Adrenal gland (tissue), 5 donors: Measurements from ENCODE around the gene FYB1.

Experiments used
- CTCF ChIP-seq, 6 experiments: fragments of 450-650 bp in 4 of 6; fragments of 200-600 bp in 2 of 6; sonication (generic) in 1 of 6; IDR thresholded peaks; 1 replicate in 5 of 6; 2 replicates in 1 of 6; pipeline versions ENCODE4 v1.5.1 to v1.8.0; 2016 to 2021; ENCODE audit warnings: antibody characterized with exemption in 6 of 6, mild to moderate bottlenecking in 2 of 6, moderate library complexity in 1 of 6
- POLR2A ChIP-seq, 2 donors: fragments of 450-650 bp; IDR thresholded peaks; one replicate each; pipeline ENCODE4 v1.6.1; 2017; ENCODE audit warnings: antibody characterized with exemption in 2 of 2, mild to moderate bottlenecking in 2 of 2, moderate library complexity in 1 of 2
- donor health status: DM: no; HTN: no; CAD: no.

DNA sequence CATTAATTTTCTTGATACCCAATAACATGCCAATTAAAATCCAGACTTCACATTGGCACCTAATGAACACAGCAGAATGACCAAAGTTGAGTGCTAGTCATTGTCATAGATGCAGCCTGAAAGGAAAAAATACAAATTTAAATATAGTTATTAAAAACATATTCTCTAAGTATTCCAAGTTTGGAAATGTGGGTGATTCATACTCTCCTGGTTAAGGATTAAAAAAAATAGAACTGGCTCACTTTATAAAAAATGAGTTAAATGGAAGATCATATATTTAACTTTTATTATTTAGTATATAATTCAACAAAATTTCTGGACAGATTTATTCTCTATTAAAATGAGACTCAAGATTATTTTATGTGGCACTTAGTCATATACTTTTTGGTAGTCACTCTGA is 112.0 kb downstream of the FYB1 start:
- TF ChIP-seq POLR2A (IDR thresholded peaks at IDR 0.05), result no peak
- TF ChIP-seq CTCF (IDR thresholded peaks at IDR 0.05), result no peak
